ENCODE data around the gene ZNF414. TPM values are rescaled to one million over a fixed set of nuclear protein-coding genes. Genes with fewer than 3 reads are reported as not detected.

Gene ZNF414
- total and polyA plus RNA-seq, 11 donors, result 5.6 to 26.6 (median 14.8) TPM

GRCh38 chr19:8489561-8490394 is 24.2 kb downstream of the ZNF414 start:
- H3K27ac ChIP-seq, result peak overlapping the region in 1 of 12 donors; percentile 2
- TF ChIP-seq POLR2A (IDR thresholded peaks at IDR 0.05) (no peak), CTCF (IDR thresholded peaks at IDR 0.05) (no peak)
- H3K36me3 ChIP-seq, result peaks cover 4 to 55% (median 52%) of the 10 kb centered on the region in 9 donors
- intact Hi-C loops (cut with DNase I), result no loop called here
- no peak overlapping the region for H3K4me3 ChIP-seq
- WGBS, 4 donors, result 79 to 87% (median 85%) methylated on average over 18 to 25 of the region's 25 CpGs
- H3K9me3 ChIP-seq, result no peaks in the 10 kb centered on the region
- DNase-seq (peak in 1 of 5 donors; percentile 70), ATAC-seq (peak in 1 of 4 donors; percentile 2)
- no peaks in the 10 kb centered on the region for H3K27me3 ChIP-seq
- H3K4me1 ChIP-seq, result peaks cover 0 to 50% (median 0%) of the 10 kb centered on the region in 12 donors

- Histone ChIP-seq H3K4me3 (no peak overlapping the region), H3K27ac (peak overlapping the region in 1 of 12 donors; percentile 90), H3K9me3 (no peaks in the 10 kb centered on the region), H3K27me3 (no peaks in the 10 kb centered on the region), H3K36me3 (peaks cover 4 to 68% (median 66%) of the 10 kb centered on the region in 9 donors), H3K4me1 (peaks cover 0 to 52% (median 0%) of the 10 kb centered on the region in 12 donors)
- intact Hi-C loops (cut with DNase I), result no loop called here
- TF ChIP-seq CTCF (IDR thresholded peaks at IDR 0.05) (no peak), POLR2A (IDR thresholded peaks at IDR 0.05) (no peak)
- ATAC-seq (no peak), DNase-seq (peak in 1 of 5 donors; percentile 3)
- 77 to 84% (median 80%) methylated on average over 15 of the region's 15 CpGs for WGBS, 4 donors
Observed at GRCh38 chr19:8488365-8488764, 25.6 kb downstream of the ZNF414 start.

GRCh38 chr19:8487137-8487851 is 26.7 kb downstream of the ZNF414 start:
- intact Hi-C loops (cut with DNase I), result no loop called here
- no peaks in the 10 kb centered on the region for H3K9me3 ChIP-seq
- peaks cover 4 to 79% (median 74%) of the 10 kb centered on the region in 9 donors for H3K36me3 ChIP-seq
- peak overlapping the region in 2 of 12 donors; percentile 26 to 90 for H3K27ac ChIP-seq
- TF ChIP-seq CTCF (IDR thresholded peaks at IDR 0.05), result no peak
- TF ChIP-seq POLR2A (IDR thresholded peaks at IDR 0.05), result no peak
- no peaks in the 10 kb centered on the region for H3K27me3 ChIP-seq
- peak overlapping the region in 1 of 12 donors; percentile 3 for H3K4me3 ChIP-seq
- DNase-seq (peak in 4 of 5 donors; percentile 48 to 68 (median 61)), ATAC-seq (peak; percentile 12 to 55 (median 34))
- 78 to 81% (median 79%) methylated on average over 13 of the region's 13 CpGs for WGBS, 4 donors
- peaks cover 0 to 54% (median under 1%) of the 10 kb centered on the region in 12 donors for H3K4me1 ChIP-seq

GRCh38 chr19:8486661-8487136 is 27.3 kb downstream of the ZNF414 start:
- intact Hi-C loops (cut with DNase I), result no loop called here
- Histone ChIP-seq H3K9me3 (no peaks in the 10 kb centered on the region), H3K4me3 (no peak overlapping the region), H3K27ac (peak overlapping the region in 1 of 12 donors; percentile 90), H3K36me3 (peaks cover 4 to 84% (median 79%) of the 10 kb centered on the region in 9 donors), H3K4me1 (peaks cover 0 to 54% (median 5%) of the 10 kb centered on the region in 12 donors), H3K27me3 (no peaks in the 10 kb centered on the region)
- TF ChIP-seq CTCF (IDR thresholded peaks at IDR 0.05), result no peak
- no peak for TF ChIP-seq POLR2A (IDR thresholded peaks at IDR 0.05)
- 88 to 92% (median 91%) methylated on average over 16 of the region's 16 CpGs for WGBS, 4 donors
- DNase-seq (peak in 1 of 5 donors; percentile 32), ATAC-seq (no peak)

Data from heart left ventricle (tissue), 16 donors.